Body of pancreas (tissue), 4 donors: Measurements from ENCODE around the gene PI16. TPM values are rescaled to one million over a fixed set of nuclear protein-coding genes. Genes with fewer than 3 reads are reported as not detected.
"Not testable (repeated sequence)": the region's sequence is repeated elsewhere in the genome, so short reads cannot be mapped to it uniquely, and the experiment has no call there.

ENCODE experiments used
- ATAC-seq: fragments of 150-250 bp; one replicate; pipeline ENCODE4 v1.9.1; 2016
- DNase-seq, 4 donors: peaks; one replicate each; pipeline ENCODE4 v3.0.0-alpha.2; 2019
- H3K27ac ChIP-seq, 4 donors: fragments of 200-600 bp; sonication (generic); 1 replicate in 3 of 4; 2 replicates in 1 of 4; pipeline versions ENCODE4 v1.5.1 to v1.6.1; 2016 to 2019; ENCODE audit warnings: mild to moderate bottlenecking in 1 of 4, mixed read lengths in 1 of 4, moderate library complexity in 1 of 4
- H3K27me3 ChIP-seq, 2 donors: fragments of 200-600 bp; sonication (generic); one replicate each; pipeline ENCODE4 v1.6.0; 2016; ENCODE audit warnings: mild to moderate bottlenecking in 1 of 2
- H3K36me3 ChIP-seq, 2 donors: fragments of 200-600 bp; sonication (generic); replicated peaks in 1 of 2; 2 replicates each; pipeline ENCODE4 v1.5.1; 2016; ENCODE audit warnings: low read depth in 2 of 2; ENCODE audit not compliant: insufficient read depth in 1 of 2
- H3K4me1 ChIP-seq: fragments of 200-600 bp; sonication (generic); one replicate; pipeline ENCODE4 v1.6.0; 2016
- H3K4me3 ChIP-seq, 2 donors: fragments of 200-600 bp; sonication (generic); 1 replicate in 1 of 2; 2 replicates in 1 of 2; pipeline ENCODE4 v1.5.1; 2016 to 2019
- H3K9me3 ChIP-seq, 3 donors: fragments of 200-600 bp; sonication (generic); 1 replicate in 2 of 3; 2 replicates in 1 of 3; pipeline ENCODE4 v1.5.1; 2016
- CTCF ChIP-seq, 7 experiments: fragments of 450-650 bp in 4 of 7; fragments of 200-600 bp in 3 of 7; sonication (generic) in 3 of 7; IDR thresholded peaks; one replicate each; pipeline ENCODE4 v1.5.1; 2016 to 2019; ENCODE audit warnings: antibody characterized with exemption in 7 of 7
- POLR2A ChIP-seq, 3 donors: fragments of 450-650 bp; IDR thresholded peaks; one replicate each; pipeline ENCODE4 v1.6.1; 2016; ENCODE audit warnings: antibody characterized with exemption in 3 of 3, mild to moderate bottlenecking in 2 of 3
- WGBS, 2 donors: methylation state at CpG; one replicate each; pipeline ENCODE4 v1.1.5; 2017; 5-methylcytosine and 5-hydroxymethylcytosine counted together
- intact Hi-C: fragments of 100-400 bp; cut with DNase I; formaldehyde crosslinking; loops from one replicate; pipeline ENCODE4 v1.15.1; 2023
- total RNA-seq, 2 donors: library from RNA; depleted of rRNA; stranded (reverse); fragments of >200 nt; gene quantifications; one replicate each; pipeline ENCODE4 v1.1.0, GENCODE V29; 2016

The PI16 gene
- total RNA-seq, 2 donors from 2014 or later = 0.33 to 3.1 TPM

GRCh38 chr6:36945301-36945700 lies 9.2 kb upstream of the PI16 start:
- ATAC-seq = no peak
- TF ChIP-seq POLR2A (IDR thresholded peaks at IDR 0.05) = no peak
- TF ChIP-seq CTCF (IDR thresholded peaks at IDR 0.05) = no peak
- no peaks in the 10 kb centered on the region for H3K9me3 ChIP-seq
- H3K27me3 ChIP-seq = no peaks in the 10 kb centered on the region
- DNase-seq = no peak
- no peaks in the 10 kb centered on the region for H3K36me3 ChIP-seq
- intact Hi-C loops = no loop called here
- WGBS, 2 donors = 38 to 81% methylated on average over 4 of the region's 4 CpGs
- H3K4me3 ChIP-seq = no peak overlapping the region
- peaks cover 13% of the 10 kb centered on the region for H3K4me1 ChIP-seq
- peak overlapping the region in 1 of 4 donors; percentile 47 for H3K27ac ChIP-seq

GRCh38 chr6:36946526-36946925 lies 8.0 kb upstream of the PI16 start:
- Histone ChIP-seq H3K36me3 (no peaks in the 10 kb centered on the region), H3K27me3 (no peaks in the 10 kb centered on the region), H3K4me3 (no peak overlapping the region), H3K4me1 (peaks cover 13% of the 10 kb centered on the region), H3K9me3 (no peaks in the 10 kb centered on the region), H3K27ac (no peak overlapping the region)
- ATAC-seq (no peak), DNase-seq (no peak)
- no peak for TF ChIP-seq POLR2A (IDR thresholded peaks at IDR 0.05)
- TF ChIP-seq CTCF (IDR thresholded peaks at IDR 0.05) = no peak
- intact Hi-C loops = no loop called here
- 82% methylated on average over 4 of the region's 4 CpGs for WGBS, 2 donors

GRCh38 chr6:36947570-36948351 lies 6.8 kb upstream of the PI16 start:
- no peak for TF ChIP-seq POLR2A (IDR thresholded peaks at IDR 0.05)
- TF ChIP-seq CTCF (IDR thresholded peaks at IDR 0.05) = no peak
- intact Hi-C loops = no loop called here
- ATAC-seq = no peak
- Histone ChIP-seq H3K4me1 (peaks cover 13% of the 10 kb centered on the region), H3K27ac (no peak overlapping the region), H3K36me3 (no peaks in the 10 kb centered on the region), H3K27me3 (no peaks in the 10 kb centered on the region), H3K9me3 (no peaks in the 10 kb centered on the region), H3K4me3 (no peak overlapping the region)
- WGBS, 2 donors = 62 to 67% methylated on average over 7 to 12 of the region's 12 CpGs
- DNase-seq = no peak

DNA sequence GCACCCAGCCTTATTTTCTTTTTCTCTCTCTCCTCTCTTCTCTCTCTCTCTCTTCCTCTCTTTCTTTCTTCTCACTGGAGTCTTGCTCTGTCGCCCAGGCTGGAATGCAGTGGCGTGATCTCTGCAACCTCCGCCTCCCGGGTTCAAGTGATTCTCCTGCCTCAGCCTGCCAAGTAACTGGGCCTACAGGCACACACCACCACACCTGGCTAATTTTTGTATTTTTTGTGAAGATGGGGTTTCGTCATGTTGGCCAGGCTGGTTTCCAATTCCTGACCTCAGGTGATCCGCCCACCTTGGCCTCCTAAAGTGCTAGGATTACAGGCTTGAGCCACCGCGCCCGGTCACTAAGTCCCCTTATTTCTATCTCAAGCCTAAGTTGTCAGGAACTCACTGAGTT lies 5.5 kb upstream of the PI16 start:
- intact Hi-C loops, ATAC-seq, DNase-seq, H3K4me3 ChIP-seq, H3K27me3 ChIP-seq, H3K36me3 ChIP-seq, H3K9me3 ChIP-seq, H3K27ac ChIP-seq: not testable (repeated sequence)
- 76 to 88% methylated on average over 9 of the region's 9 CpGs for WGBS, 2 donors
- peaks cover 13% of the 10 kb centered on the region for H3K4me1 ChIP-seq

DNA sequence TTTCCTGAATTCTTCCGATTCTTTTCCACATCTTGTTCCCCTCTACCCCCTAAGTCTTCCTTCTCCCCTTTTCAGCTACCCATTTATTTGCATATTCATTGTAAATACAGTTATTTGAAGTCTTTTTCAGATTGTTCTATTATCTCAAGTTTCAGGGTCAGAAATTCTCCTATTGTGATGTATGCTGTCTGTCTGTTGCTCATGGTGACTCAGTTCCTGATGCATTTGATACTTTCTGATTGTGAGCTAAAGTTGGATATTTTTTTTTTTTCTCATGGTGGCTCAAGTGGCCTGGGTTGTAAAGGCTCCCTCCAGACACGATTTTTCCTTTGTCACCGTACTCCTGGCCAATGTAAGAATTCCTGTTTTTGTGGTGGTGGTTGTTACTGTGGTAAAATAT lies 4.9 kb upstream of the PI16 start:
- Histone ChIP-seq H3K4me1 (peaks cover 9% of the 10 kb centered on the region), H3K9me3 (no peaks in the 10 kb centered on the region), H3K27me3 (no peaks in the 10 kb centered on the region), H3K4me3 (no peak overlapping the region), H3K27ac (no peak overlapping the region), H3K36me3 (no peaks in the 10 kb centered on the region)
- ATAC-seq (no peak), DNase-seq (no peak)
- intact Hi-C loops = no loop called here
- TF ChIP-seq POLR2A (IDR thresholded peaks at IDR 0.05) (no peak), CTCF (IDR thresholded peaks at IDR 0.05) (no peak)
- 69 to 72% methylated on average over 3 of the region's 3 CpGs for WGBS, 2 donors
